Heart left ventricle (tissue), 16 donors: Measurements from ENCODE around the gene CNPY4. TPM values are rescaled to one million over a fixed set of nuclear protein-coding genes. Genes with fewer than 3 reads are reported as not detected.

Experiments used
- ATAC-seq, 4 donors: fragments of 200-7000 bp; cut with Tn5 transposase; one replicate each; pipeline ENCODE4 v1.9.1; 2020 to 2022; ENCODE audit warnings: moderate library complexity in 4 of 4, mild to moderate bottlenecking in 3 of 4, moderate number of reproducible peaks in 1 of 4
- DNase-seq, 5 donors: peaks; one replicate each; pipeline ENCODE4 v3.0.0-alpha.2; 2020
- H3K27ac ChIP-seq, 12 donors: fragments of 200-600 bp; sonication (generic) in 4 of 12; one replicate each; pipeline versions ENCODE4 v1.5.0 to v1.8.0; 2016 to 2022; ENCODE audit warnings: mild to moderate bottlenecking in 2 of 12
- H3K27me3 ChIP-seq, 9 donors: fragments of 200-600 bp; sonication (generic) in 2 of 9; one replicate each; pipeline versions ENCODE4 v1.5.1 to v1.8.0; 2016 to 2022; ENCODE audit warnings: mild to moderate bottlenecking in 3 of 9
- H3K36me3 ChIP-seq, 9 donors: fragments of 200-600 bp; sonication (generic) in 2 of 9; one replicate each; pipeline versions ENCODE4 v1.5.0 to v1.8.0; 2018 to 2022; ENCODE audit warnings: mild to moderate bottlenecking in 2 of 9
- H3K4me1 ChIP-seq, 12 donors: fragments of 200-600 bp; sonication (generic) in 4 of 12; one replicate each; pipeline versions ENCODE4 v1.5.0 to v1.8.0; 2016 to 2022; ENCODE audit warnings: mild to moderate bottlenecking in 3 of 12
- H3K4me3 ChIP-seq, 12 donors: fragments of 200-600 bp; sonication (generic) in 4 of 12; one replicate each; pipeline versions ENCODE4 v1.5.0 to v1.8.0; 2017 to 2022; ENCODE audit warnings: mild to moderate bottlenecking in 9 of 12, moderate library complexity in 4 of 12
- H3K9me3 ChIP-seq, 12 donors: fragments of 200-600 bp; sonication (generic) in 4 of 12; one replicate each; pipeline versions ENCODE4 v1.5.0 to v1.8.0; 2016 to 2022; ENCODE audit warnings: mild to moderate bottlenecking in 1 of 12
- CTCF ChIP-seq, 12 donors: fragments of 200-600 bp; sonication (generic) in 4 of 12; IDR thresholded peaks; one replicate each; pipeline versions ENCODE4 v1.5.0 to v1.8.0; 2018 to 2022; ENCODE audit warnings: antibody characterized with exemption in 12 of 12, mild to moderate bottlenecking in 5 of 12
- POLR2A ChIP-seq, 2 donors: fragments of 450-650 bp; IDR thresholded peaks; one replicate each; pipeline ENCODE4 v1.6.1; 2017; ENCODE audit warnings: antibody characterized with exemption in 2 of 2, mild to moderate bottlenecking in 2 of 2, moderate library complexity in 2 of 2
- whole genome bisulfite sequencing, 4 donors: extraction: QIAGEN DNeasy Blood & Tissue Kit in 2 of 4; methylation state at CpG; one replicate each; pipeline versions ENCODE4 v1.1.5 to v1.1.7; 2013 to 2018; 5-methylcytosine and 5-hydroxymethylcytosine counted together
- intact Hi-C, 10 donors: fragments of 100-400 bp; cut with DNase I; formaldehyde crosslinking; loops; one replicate each; pipeline versions ENCODE4 v1.11.1 to v1.14.2; 2022
- polyA plus RNA-seq, 2 donors: library from polyadenylated mRNA; stranded (reverse); fragments of 200-250 nt; gene quantifications; one replicate each; pipeline ENCODE4 v1.2.3, GENCODE V29; 2013
- total RNA-seq, 9 donors: library from RNA; depleted of rRNA in 2 of 9; stranded (reverse); fragments of >200 nt in 2 of 9; fragmentation: NEBNext Ultra II Directional in 3 of 9; extraction: Animal tissue kit (Norgen Biotek cat#: 25700) in 3 of 9; gene quantifications; one replicate each; pipeline versions ENCODE4 v1.1.0 to v1.2.4, GENCODE V29; 2016 to 2023
- donor health status: ischemic (EF 13 %, LVEDD 7.1; RV severe dilation, severe dysfunction).
- donor health status: healthy with polysubstance abuse.
- donor health status: DM: no; HTN: yes; CAD: no.
- donor health status: DM: no; HTN: no; CAD: no.
- donor health status: ischemic (EF 25% LVEDD 6.9; RV normal size, moderate dysfunction).
- donor health status: ischemic (EF 25% LVEDD 5.7; RV mildly dilated, moderate dysfunction).
- donor health status: healthy.
- donor health status: DM: yes; HTN: yes; CAD: no.
- donor health status: ischemic (EF 35%, LVEDD 5.7; RV mildly dilated, moderate dysfunction).
- donor health status: nonischemic (EF 11% LVEDD 7.7; RV severe dilation, severe dysfunction).
- donor health status: DM: yes; HTN: yes; CAD: no.
- donor health status: PGD.
- donor health status: ischemic (EF 29% LVEDD 5.4; RV normal size, mild dysfunction).
- donor health status: nonischemic (EF 23%, LVEDD 6.1; RV moderate dilation, normal function).

CNPY4 gene
- total and polyA plus RNA-seq, 11 donors, result 5.9 to 10.8 (median 8.5) TPM

GRCh38 chr7:100122568-100122967 lies 3.1 kb downstream of the CNPY4 start:
- Histone ChIP-seq H3K27me3 (no peaks in the 10 kb centered on the region), H3K4me1 (peaks cover 0 to 42% (median 27%) of the 10 kb centered on the region in 12 donors), H3K27ac (no peak overlapping the region), H3K36me3 (peaks cover 0 to 4% (median 0%) of the 10 kb centered on the region in 9 donors), H3K4me3 (no peak overlapping the region), H3K9me3 (no peaks in the 10 kb centered on the region)
- no peak for ATAC-seq
- intact Hi-C loops, result no loop called here
- no peak for TF ChIP-seq CTCF (IDR thresholded peaks at IDR 0.05)
- no peak for TF ChIP-seq POLR2A (IDR thresholded peaks at IDR 0.05)
- peak in 1 of 5 donors; percentile 16 for DNase-seq
- 88 to 100% (median 93%) methylated on average over 1 of the region's 1 CpG for WGBS, 4 donors

- ATAC-seq (no peak), DNase-seq (peak in 2 of 5 donors; percentile 5 to 12)
- intact Hi-C loops, result loop anchor here in 8 of 10 donors (5.0 kb wide), 5 partner anchors 32 to 212 kb away; partner anchors contain the start of genes AZGP1 (in 1 of the 8) and COPS6 (in 1 of the 8)
- Histone ChIP-seq H3K4me3 (no peak overlapping the region), H3K27ac (peak overlapping the region in 1 of 12 donors; percentile 27), H3K27me3 (no peaks in the 10 kb centered on the region), H3K36me3 (peaks cover 0 to 4% (median 0%) of the 10 kb centered on the region in 9 donors), H3K4me1 (peaks cover 0 to 45% (median 27%) of the 10 kb centered on the region in 12 donors), H3K9me3 (no peaks in the 10 kb centered on the region)
- WGBS, 4 donors, result 66 to 75% (median 72%) methylated on average over 4 of the region's 4 CpGs
- TF ChIP-seq CTCF (IDR thresholded peaks at IDR 0.05) (no peak), POLR2A (IDR thresholded peaks at IDR 0.05) (no peak)
These were observed 5.1 kb downstream of the CNPY4 start for GRCh38 chr7:100124301-100125230.

- H3K9me3 ChIP-seq, result no peaks in the 10 kb centered on the region
- no peak for TF ChIP-seq POLR2A (IDR thresholded peaks at IDR 0.05)
- TF ChIP-seq CTCF (IDR thresholded peaks at IDR 0.05), result no peak
- peak overlapping the region; percentile 74 to 99 (median 94) for H3K4me3 ChIP-seq
- peak overlapping the region; percentile 88 to 99 (median 97) for H3K27ac ChIP-seq
- no peak for DNase-seq
- H3K36me3 ChIP-seq, result peaks cover 0 to 4% (median 0%) of the 10 kb centered on the region in 9 donors
- ATAC-seq, result peak in 3 of 4 donors; percentile 32 to 43 (median 41)
- peaks cover 0 to 41% (median 18%) of the 10 kb centered on the region in 12 donors for H3K4me1 ChIP-seq
- intact Hi-C loops, result loop anchor here in 8 of 10 donors (2.0 to 5.0 kb wide), 6 partner anchors 26 to 214 kb away; partner anchors contain the start of genes AP4M1 (in 2 of the 8), MCM7 (in 2 of the 8), AZGP1 (in 1 of the 8) and COPS6 (in 1 of the 8)
- no peaks in the 10 kb centered on the region for H3K27me3 ChIP-seq
- 16 to 20% (median 17%) methylated on average over 29 of the region's 29 CpGs for WGBS, 4 donors
These were observed 7.0 kb downstream of the CNPY4 start for GRCh38 chr7:100126239-100126930.
